Smooth muscle cell of trachea (primary cell): ENCODE data around the gene CD300H. TPM values are rescaled to one million over a fixed set of nuclear protein-coding genes. Genes with fewer than 3 reads are reported as not detected.

Source experiments
- total RNA-seq: library from RNA; depleted of rRNA; stranded (reverse); fragments of >200 nt; gene quantifications from 2 replicates; pipeline ENCODE4 v1.2.1, GENCODE V29; 2014

The CD300H gene
- total RNA-seq, result not detected in 2 replicates

DNA sequence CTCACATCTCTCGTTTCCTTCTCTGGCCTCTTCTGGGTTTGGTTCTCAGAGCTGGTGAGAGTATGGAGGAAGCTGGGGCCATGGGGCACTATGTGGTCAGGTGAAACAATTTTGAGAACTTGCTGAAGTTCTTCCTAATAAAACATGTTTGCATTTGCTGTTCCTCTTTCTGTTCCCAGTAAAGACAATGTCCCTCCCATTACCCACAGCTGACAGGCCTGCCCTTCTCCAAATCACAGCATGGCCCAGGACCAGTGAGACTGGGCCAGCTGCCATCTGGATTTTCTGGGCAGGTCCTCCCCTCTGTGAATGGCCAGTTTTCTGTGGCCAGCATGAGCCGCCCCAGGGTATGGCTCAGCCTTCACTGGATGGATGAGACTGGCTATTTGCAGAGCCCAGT lies at the start of gene CD300H:
TSS of gene CD300H (minus strand) at position 113 of the 400 bp plus-strand sequence.

DNA sequence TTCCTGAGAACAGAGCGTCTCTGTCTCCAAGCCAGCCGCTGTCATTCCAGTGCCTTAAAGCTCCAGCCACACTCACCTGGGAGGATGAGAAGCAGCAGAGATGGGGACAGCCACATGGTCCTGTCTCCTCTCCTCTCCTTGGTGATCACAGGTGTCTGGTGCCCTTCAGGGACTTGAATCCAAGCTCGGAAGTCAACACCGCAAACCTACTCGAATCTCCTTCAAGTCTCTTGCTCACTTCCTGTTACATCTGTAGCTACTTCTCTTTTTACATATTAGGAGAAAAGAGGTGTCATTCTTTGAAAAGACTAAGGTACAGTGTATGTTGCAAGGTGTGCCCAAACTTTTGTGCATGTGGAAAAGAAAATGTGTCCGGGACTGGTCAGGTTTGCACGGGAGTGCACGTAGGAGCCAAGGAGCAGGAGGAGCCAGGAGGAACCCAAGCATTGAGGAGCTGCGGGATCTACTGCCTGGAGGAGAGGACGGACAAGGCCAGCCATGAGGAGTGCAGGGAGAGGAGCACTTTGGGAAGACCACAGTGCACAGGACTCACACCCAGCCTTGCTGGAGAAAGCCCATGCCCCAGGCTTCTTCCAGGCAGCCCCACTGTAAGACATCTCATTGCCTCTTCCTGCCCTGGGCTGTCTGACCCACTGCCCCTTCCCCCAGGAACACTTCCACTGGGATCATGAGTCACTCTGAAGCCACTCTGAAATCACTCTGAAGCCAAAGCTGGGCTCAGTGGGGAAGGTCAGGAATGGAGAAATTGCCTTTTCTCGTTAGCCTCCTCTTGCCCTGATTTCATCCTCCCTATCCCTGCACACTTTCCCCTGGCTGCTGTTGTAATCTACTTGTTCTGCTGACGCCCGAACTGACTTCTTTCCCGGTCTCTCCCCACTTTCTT lies 25.0 kb upstream of the CD300H start, which contains the start of gene CD300LD:
TSS of gene CD300LD (minus strand) at position 197 of the 904 bp plus-strand sequence. CDS start at position 116, 81 bp downstream.

DNA sequence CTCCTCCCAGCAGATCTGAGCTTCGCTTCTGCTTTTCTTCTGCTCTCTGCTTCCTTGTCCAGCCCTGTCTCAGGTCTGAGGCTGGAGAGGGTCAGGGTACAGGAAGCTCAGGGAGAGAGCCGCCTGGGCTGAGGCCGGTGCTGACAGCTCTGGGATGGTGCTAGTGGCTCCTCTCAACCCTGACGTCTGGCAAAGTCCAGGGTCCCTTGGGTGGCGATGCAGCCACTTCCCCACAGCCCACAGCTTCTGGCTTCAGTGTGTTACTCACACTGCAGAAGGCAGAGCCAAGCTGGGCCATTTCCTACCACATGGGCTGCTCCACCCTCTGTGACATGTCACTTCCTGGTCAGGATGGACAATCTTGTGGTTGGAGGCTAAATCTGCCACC lies 21.5 kb downstream of the CD300H start, which contains the start of gene CD300C:
TSS of gene CD300C (minus strand) at position 273 of the 388 bp plus-strand sequence. CDS start 333 bp downstream, outside the sequence.

DNA sequence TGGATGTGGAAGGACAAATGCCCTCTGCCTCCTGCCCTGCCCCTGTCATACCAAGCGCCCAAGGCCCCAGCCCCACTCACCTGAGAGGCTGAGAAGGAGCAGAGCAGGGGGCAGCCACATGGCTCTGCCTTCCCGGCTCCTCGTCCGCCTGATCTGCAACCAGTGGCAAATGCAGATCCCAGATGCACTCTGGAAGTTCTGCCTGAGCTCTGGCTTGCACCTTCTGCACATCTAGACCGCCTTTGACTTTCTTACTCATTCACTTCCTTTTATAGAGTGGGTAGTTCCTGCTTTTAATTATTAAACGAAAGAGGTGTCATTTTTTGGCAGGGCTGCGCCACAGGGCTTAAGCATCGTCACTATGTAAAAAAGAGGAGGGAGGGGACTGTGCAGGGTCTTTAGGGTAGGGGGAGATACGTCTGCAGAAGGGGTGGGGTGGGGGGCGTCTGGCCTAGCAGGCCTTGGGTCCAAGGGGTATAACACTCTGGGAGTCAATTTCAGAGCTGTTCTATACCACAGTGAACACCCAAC lies 36.0 kb downstream of the CD300H start, which contains the start of gene CD300LB:
TSS of gene CD300LB (minus strand) at position 245 of the 531 bp plus-strand sequence. CDS start at position 120, 125 bp downstream.

Other genes with a start within 250 kb of the CD300H start
- gene KIF19, start 241.3 kb downstream of the CD300H start, total RNA-seq, result under 0.01 TPM in 1 of 2 replicates, not detected in the other
- 0.17 TPM in 1 of 2 replicates, not detected in the other for gene BTBD17, start 205.6 kb downstream of the CD300H start, total RNA-seq
- gene GPR142, start 200.0 kb downstream of the CD300H start, total RNA-seq, result 1.3 TPM in 1 of 2 replicates, not detected in the other
- gene GPRC5C, start 135.4 kb downstream of the CD300H start, total RNA-seq, result 2.3 and 4.8 TPM in 2 replicates
- 0.50 TPM in 1 of 2 replicates, not detected in the other for gene CD300A, start 100.9 kb downstream of the CD300H start, total RNA-seq
- gene CD300LB, start 36.0 kb downstream of the CD300H start, total RNA-seq, result under 0.01 TPM in 1 of 2 replicates, not detected in the other
- not detected in 2 replicates for gene CD300C, start 21.4 kb downstream of the CD300H start, total RNA-seq
- not detected in 2 replicates for gene CD300LD, start 24.8 kb upstream of the CD300H start, total RNA-seq
- gene CD300E, start 56.2 kb upstream of the CD300H start, total RNA-seq, result not detected in 2 replicates
- not detected in 2 replicates for gene CD300LF, start 145.4 kb upstream of the CD300H start, total RNA-seq
- gene RAB37, start 169.7 kb upstream of the CD300H start, total RNA-seq, result 0.83 and 0.87 TPM in 2 replicates
- gene NHERF1, start 181.1 kb upstream of the CD300H start, total RNA-seq, result 10.6 and 12.4 TPM in 2 replicates
- 38.3 and 44.2 TPM in 2 replicates for gene NAT9, start 208.8 kb upstream of the CD300H start, total RNA-seq